ENCODE data around the gene FBXL22. TPM values are rescaled to one million over a fixed set of nuclear protein-coding genes. Genes with fewer than 3 reads are reported as not detected.

The FBXL22 gene, protein sequence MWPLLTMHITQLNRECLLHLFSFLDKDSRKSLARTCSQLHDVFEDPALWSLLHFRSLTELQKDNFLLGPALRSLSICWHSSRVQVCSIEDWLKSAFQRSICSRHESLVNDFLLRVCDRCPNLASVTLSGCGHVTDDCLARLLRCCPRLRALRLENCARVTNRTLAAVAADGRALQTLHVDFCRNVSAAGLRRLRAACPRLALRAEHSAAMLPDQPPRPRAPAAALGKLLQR
- polyA plus RNA-seq (2011; rRNA removed), result 1.3 TPM in 2 replicates
- 1.1 and 2.1 TPM in 2 replicates for polyA minus RNA-seq (2011; rRNA and poly(A)+ RNA removed)

- POLR2A ChIA-PET, result interaction anchor here (1.0 to 1.7 kb wide), 3 partner anchors 9 to 93 kb away, joined by 4 to 8 read pairs (median 5); partner anchors contain the start of gene USP3
- Histone ChIP-seq H3K9me3 (ENCODE audit: control insufficient read depth, insufficient read depth, low read length) (no peaks in the 10 kb centered on the region; the same call in 1 of the 2 replicates), H3K27me3 (ENCODE audit: control insufficient read depth, insufficient read depth, low read length) (no peaks in the 10 kb centered on the region), H3K4me3 (ENCODE audit: low read depth, low read length) (peak within 1 kb of the TSS; percentile 25), H3K27ac (ENCODE audit: low read depth, low read length) (peak within 1 kb of the TSS; percentile 87)
- CTCF ChIA-PET, result interaction anchor here (0.9 to 1.7 kb wide), 6 partner anchors 11 to 308 kb away, joined by 3 to 6 read pairs (median 3); no protein-coding TSS in a partner anchor
- peak; percentile 78 for DNase-seq (ENCODE audit: low read depth, low spot score)
- TF ChIP-seq CTCF (IDR thresholded peaks at IDR 0.05; ENCODE audit: low read depth, low read length), result no peak
These were observed at the start of gene FBXL22 for GRCh38 chr15:63597038-63597790. FBXL22 (plus strand) TSS chr15:63597387; CDS start chr15:63597393, 6 bp downstream.

GRCh38 chr15:63551400-63551799 lies 45.8 kb upstream of the FBXL22 start:
- Histone ChIP-seq H3K9me3 (ENCODE audit: control insufficient read depth, insufficient read depth, low read length) (no peaks in the 10 kb centered on the region), H3K27me3 (ENCODE audit: control insufficient read depth, insufficient read depth, low read length) (no peaks in the 10 kb centered on the region), H3K4me3 (ENCODE audit: low read depth, low read length) (no peak overlapping the region), H3K27ac (ENCODE audit: low read depth, low read length) (no peak overlapping the region)
- POLR2A ChIA-PET, result no interaction called here
- CTCF ChIA-PET, result interaction anchor here (2.2 kb wide), 1 partner anchor 46 kb away, joined by 4 read pairs; no protein-coding TSS in a partner anchor
- no peak for TF ChIP-seq CTCF (IDR thresholded peaks at IDR 0.05; ENCODE audit: low read depth, low read length)
- DNase-seq (ENCODE audit: low read depth, low spot score), result peak; percentile 34

GRCh38 chr15:63553388-63553791 lies 43.8 kb upstream of the FBXL22 start:
- ChIA-PET CTCF (interaction anchor here (0.9 to 1.5 kb wide), 4 partner anchors 17 to 86 kb away, joined by 4 to 9 read pairs (median 5); no protein-coding TSS in a partner anchor), POLR2A (interaction anchor here (0.5 to 1.7 kb wide), 4 partner anchors 34 to 500 kb away, joined by 3 to 4 read pairs (median 4); no protein-coding TSS in a partner anchor)
- Histone ChIP-seq H3K9me3 (ENCODE audit: control insufficient read depth, insufficient read depth, low read length) (no peaks in the 10 kb centered on the region), H3K27me3 (ENCODE audit: control insufficient read depth, insufficient read depth, low read length) (no peaks in the 10 kb centered on the region), H3K27ac (ENCODE audit: low read depth, low read length) (peak overlapping the region; percentile 77), H3K4me3 (ENCODE audit: low read depth, low read length) (peak overlapping the region; percentile 26)
- DNase-seq (ENCODE audit: low read depth, low spot score), result peak; percentile 83
- TF ChIP-seq CTCF (IDR thresholded peaks at IDR 0.05; ENCODE audit: low read depth, low read length), result no peak

GRCh38 chr15:63554337-63554927 lies 42.8 kb upstream of the FBXL22 start:
- no peak overlapping the region for H3K4me3 ChIP-seq (ENCODE audit: low read depth, low read length)
- H3K27ac ChIP-seq (ENCODE audit: low read depth, low read length), result no peak overlapping the region
- POLR2A ChIA-PET, result interaction anchor here (1.7 kb wide), 1 partner anchor 49 kb away, joined by 4 read pairs; no protein-coding TSS in a partner anchor
- no peak for DNase-seq (ENCODE audit: low read depth, low spot score)
- no peak for TF ChIP-seq CTCF (IDR thresholded peaks at IDR 0.05; ENCODE audit: low read depth, low read length)
- H3K9me3 ChIP-seq (ENCODE audit: control insufficient read depth, insufficient read depth, low read length), result no peaks in the 10 kb centered on the region
- H3K27me3 ChIP-seq (ENCODE audit: control insufficient read depth, insufficient read depth, low read length), result no peaks in the 10 kb centered on the region
- CTCF ChIA-PET, result interaction anchor here (0.6 to 1.2 kb wide), 2 partner anchors 9 to 49 kb away, joined by 3 to 4 read pairs; no protein-coding TSS in a partner anchor

All from AG04450 (cell line).